HG02798 (cell line): ENCODE measurements around the gene HYAL2.
"Not testable (repeated sequence)": the region's sequence is repeated elsewhere in the genome, so short reads cannot be mapped to it uniquely, and the experiment has no call there.

ENCODE experiments used
- ATAC-seq: cut with Tn5 transposase; IDR thresholded peaks from one replicate; pipeline ENCODE4 v1.9.1; 2021; ENCODE audit warnings: mild to moderate bottlenecking; ENCODE audit not compliant: unreplicated experiment, poor library complexity

The HYAL2 gene

DNA sequence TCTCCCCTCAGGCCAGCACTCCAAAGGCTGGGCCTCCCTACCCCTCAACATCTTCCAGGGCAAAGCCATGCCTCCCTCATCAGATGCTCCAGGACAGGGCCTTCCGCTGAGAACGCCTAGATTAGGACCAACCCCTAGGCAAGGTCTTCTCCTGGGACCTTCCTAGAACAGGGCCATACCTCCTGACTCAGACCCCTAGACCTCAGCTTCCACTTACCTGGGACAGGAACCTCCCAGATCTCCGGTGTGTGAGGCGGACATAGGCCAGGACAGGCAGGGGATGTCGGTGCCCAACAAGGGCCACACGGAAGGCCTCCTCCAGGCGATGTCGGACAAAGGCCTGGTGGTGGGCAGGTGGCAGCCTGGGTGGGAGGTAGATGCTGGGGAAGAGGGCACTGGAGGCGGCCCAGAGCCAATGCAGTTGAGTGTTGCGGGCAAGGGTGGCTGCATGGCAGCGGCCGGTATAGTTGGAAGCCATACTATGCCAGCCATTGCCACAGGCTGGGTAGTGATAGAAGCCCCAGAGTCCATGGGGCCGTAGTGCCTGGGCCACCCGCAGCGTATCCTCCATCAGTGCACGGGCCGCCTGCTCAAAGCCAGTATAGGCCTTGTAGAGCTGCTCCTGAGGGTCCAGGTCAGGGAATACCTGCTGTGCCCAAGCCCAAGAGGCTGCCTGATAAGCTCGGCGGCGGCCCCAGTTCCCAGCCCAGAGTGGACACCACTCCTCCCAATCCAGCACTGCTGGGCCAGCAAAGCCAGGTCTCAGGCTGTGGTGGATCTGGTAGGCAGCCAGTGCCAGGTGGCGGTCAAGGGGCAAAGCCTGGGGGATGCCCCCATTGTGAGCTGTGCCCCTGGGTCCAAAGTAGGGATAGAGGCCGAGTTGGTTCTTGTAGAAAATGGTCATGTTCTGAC, 27.8 kb downstream of the HYAL2 start:
- ATAC-seq = no peak

DNA sequence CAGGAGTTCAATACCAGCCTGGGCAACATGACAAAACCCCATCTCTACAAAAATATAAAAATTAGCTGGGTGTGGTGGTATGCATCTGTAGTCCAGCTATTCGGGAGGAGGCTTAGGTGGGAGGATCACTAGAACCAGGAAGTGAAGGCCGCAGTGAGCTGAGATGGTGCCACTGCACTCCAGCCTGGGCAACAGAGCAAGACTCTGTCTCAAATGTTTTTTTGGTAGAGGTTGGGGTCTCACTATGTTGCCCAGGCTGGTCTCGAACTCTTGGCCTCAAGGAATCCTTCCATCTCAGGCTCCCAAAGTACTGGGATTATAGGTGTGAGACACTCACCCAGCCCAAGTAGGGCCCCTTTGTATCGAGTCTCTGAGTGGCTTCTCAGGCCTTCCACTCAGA, 28.5 kb downstream of the HYAL2 start:
- ATAC-seq = no peak

DNA sequence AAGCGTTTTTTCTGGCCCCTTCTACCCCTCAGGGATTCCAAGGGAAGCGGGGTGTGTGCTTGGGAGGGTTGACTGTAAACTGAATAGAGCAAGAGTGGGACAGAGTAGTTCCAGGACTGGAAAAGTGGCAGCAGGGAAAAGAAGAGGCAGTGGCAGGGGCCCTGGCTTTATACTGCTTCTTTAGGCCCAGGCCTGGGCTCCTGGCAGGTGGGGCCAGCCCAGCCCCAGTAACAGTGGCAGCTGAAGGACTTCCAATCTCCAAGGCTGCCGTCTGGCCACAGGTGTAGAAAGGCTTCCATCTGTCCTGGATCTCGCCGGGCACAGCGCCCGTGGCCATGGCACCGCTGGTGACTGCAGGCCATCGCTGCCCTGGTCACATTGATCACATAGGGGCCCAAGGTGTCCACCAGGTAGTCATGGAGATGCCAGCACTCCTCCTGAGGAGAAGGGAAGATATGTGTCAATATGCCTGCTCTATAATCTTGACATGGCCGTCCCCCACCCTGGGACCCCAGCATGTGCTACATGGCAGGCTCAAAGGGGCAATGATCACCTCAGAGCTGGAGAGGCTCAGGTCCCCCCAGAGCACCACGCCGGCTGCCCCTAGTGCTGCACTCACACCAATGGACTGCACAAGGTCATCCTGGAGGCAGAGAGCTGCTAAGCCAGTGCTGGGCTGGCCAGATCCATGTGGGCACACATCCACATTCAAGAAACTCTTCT, 29.3 kb downstream of the HYAL2 start:
- no peak for ATAC-seq

DNA sequence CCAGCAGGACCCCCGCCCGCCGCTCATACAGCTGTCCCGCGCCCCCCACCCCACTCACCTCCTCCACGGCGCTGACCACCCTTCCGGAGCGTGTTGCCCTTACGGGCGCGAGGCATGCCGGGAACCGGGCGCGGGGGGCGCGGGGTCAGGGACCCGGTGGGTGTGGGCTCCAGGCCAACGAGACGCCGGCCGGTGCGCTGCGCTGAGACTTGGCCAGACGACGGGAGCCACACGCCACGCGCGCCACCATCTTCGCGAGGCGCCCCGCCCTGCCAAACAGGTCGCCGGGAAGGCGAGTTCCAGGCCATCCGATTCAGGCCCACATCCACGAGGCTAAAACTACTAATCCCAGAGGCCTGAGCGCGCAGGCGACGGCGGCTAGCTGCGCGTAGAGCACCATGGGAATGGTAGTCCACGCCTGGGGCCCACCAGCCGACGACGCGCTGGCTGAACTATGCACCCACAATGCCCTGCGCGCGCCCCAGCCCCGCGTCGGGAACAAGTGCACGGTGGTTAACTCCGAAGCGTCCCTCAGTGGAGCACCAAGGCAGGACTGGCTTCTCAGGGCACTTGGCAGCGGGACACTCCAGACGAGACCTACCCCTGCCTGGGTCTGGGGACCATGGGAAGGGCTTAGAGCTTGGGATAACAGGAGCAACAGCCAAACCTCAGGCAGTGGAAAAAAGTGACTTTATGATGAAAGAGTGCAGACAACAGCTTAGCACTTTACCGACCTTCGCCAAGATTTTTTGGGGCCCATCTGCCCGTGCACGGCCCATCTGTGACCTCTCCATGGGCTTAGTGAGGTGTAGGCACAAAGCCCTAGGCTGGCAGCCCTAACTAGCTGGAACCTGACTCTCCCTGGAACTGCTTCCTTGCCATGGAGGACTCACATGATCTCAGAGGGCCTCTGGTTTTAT, 30.1 kb downstream of the HYAL2 start, which contains the start of gene IFRD2:
Gene IFRD2, minus strand, starts transcription at position 271 of the 920 bp plus-strand sequence. Its CDS starts 155 bp downstream, at position 116.
- peak; percentile 96 for ATAC-seq

DNA sequence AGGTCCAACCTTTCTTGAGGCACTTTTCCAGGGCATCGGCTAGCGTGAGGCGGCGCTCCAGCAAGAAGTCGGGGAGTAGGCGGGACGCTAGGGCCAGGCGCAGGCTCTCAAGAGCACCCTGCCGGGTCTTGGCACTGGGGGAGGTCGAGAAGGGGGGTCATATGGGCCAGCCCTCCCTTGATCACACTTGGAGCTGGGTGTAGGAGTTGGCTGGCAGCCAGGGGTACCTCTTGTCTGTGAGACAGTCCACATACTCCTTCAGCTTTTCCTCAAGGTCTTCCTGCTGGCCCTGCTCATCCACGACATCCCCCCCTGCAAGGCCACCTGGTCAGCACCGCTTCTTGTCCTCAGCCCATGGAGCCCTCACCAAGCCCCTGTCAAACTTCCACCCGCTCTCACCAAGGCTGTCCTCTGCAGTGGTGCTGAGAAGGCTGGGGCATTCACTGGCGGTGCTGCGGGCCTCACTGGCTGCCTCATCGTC, 32.3 kb downstream of the HYAL2 start:
- no peak for ATAC-seq

DNA sequence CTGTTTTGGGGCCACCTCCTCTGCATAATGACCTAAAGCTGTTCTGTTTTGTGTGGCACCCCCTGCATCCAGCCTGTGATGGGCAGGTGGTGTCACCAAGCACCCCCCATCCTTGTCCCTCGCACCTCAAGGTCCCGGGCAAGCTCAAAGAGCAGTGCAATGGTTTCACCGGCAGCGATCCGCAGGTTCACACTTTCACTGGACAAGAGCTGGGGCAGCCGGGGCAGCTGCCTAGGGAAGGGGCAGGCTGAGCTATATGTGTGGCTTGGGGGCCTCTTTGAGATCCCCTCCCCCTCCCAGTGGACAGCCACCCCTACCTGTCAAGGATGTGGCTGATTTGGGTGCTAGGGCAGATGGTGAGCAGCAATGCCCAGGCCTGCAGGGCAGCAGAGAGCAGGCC, 33.4 kb downstream of the HYAL2 start:
- no peak for ATAC-seq

DNA sequence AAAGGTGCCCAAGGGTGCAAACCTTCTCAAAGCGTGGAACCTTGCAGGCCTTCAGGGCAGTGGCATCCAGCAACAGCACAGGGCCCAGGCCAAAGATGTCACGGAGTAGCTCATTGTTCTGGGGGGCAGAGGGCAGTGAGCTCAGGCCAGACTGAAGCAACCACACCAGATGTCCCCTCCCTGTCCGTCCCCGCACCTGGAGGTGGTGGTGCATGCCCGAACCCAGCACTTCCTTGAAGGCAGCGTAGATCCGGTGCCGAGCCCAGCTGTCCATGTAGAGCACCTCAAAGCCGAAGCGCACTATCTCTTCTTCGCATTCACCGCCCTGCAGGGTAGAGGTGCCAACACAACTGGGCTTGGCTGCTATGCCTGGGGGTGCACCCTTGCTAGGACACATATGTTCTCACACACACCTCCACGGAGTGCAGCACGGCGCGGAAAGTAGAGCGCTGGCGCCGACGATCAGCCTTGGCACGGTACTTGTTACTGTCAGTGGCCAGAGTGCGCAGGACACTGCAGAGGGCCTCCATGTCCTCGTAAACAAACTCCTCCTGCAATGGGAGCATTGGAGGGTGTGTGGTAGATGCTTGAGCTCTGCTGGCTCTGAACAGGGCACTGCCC, 34.0 kb downstream of the HYAL2 start:
- ATAC-seq = no peak

DNA sequence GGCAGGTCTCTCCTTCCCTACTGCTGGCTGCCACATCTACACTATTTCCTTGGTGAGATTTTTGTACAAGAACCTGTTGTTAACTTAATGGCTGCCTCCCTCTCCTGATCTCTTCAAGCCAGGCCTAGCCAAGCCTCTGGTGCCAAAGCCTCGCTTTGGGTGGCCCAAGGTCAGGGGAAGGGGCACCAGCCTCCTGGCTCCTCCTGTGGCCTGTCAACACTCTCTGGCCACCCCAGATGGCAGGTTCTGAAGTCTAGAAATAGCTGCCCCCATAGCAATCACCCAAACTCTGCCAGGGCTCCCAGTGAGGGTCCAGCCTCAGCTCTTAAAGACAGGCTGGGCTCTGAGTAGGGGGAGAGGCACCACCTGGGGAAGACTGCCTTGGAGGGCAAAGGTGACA, 35.3 kb downstream of the HYAL2 start:
- no peak for ATAC-seq

DNA sequence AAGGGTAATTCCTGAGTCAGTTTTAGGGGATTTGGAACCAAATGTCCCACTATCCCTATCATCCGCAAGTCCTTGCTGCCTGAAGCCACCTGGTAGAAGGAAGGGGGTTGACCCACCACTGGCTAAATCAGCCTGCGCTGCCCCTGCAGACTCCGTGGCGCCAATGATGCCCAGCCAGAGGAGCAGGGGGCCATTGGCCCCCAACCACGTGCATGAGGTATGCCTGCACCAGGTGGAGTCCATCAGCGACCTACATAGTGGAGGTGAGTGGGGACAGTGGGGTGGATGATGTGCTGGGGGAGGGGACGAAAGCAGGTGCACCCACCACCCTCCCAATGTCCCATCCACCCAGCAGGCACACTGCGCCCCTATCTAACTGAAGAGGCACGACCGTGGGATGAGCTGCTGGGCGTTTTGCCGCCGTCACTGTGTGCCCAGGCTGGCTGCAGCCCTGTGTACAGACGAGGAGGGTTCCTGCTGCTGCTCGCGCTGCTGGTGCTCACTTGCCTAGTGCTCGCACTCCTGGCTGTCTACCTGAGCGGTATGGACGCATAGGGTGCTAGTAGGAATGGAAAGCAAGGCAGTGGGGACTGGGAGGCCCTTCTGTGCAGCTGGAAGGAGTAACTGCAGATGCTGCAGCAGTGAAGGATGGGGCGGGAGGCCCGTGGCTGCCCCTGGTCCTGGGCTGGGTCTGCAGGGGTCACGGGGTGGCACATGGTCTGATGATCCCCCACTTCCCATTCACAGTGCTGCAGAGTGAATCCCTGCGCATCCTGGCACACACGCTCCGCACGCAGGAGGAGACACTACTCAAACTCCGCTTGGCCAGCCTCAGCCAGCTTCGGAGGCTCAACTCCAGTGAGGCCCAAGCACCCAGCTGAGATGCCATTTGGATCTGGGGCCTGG, 36.0 kb downstream of the HYAL2 start:
- no peak for ATAC-seq

DNA sequence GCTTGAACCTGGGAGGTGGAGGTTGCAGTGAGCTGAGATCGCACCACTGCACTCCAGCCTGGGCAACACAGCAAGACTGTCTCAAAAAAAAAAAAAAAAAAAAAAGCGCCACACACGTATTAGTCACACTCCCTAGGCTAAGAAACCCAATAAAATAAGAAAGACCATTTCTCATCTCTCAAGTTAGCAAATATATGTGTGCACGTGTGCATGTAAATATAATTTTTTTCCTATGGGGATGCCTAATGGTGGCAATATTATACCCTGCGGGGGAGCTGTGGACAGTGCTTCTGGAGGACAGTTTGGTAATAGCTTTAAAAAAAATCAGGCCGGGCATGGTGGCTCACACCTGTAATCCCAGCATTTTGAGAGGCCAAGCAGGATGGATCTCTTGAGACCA, 38.4 kb downstream of the HYAL2 start:
- ATAC-seq = not testable (repeated sequence)

DNA sequence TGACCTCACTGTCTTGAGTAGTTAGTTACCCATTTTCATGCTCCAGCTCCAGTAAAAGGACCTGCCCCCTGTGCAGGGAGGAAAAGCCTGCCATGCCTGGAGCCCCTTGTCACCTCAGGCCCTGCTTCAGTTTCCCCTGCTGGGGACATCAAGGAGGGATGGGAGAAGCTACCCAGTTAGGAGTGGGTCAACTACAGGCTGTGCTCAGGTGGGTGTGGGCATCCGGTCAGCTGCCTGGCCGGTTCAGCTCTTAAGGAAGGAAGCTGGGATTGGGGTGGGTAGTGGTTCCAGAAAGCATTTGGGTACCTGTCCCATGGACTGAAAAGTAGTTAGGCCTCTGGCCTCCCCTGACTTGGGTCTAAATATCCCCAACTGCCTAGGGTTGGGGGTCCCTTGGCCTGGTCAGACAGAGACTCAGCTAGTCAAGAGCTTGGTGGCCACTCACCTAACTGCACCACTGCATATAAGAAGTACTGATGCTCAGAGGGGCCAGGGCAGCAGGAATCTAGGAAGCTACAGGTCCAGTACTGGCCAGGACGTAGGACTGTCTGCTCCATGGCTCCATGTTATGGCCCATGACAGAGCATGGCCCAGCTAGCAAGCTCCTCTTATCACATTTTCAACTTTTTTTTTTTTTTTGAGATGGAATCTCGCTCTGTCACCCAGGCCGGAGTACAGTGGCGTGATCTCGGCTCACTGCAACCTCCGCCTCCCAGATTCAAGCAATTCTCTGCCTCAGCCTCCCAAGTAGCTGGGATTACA, 43.1 kb downstream of the HYAL2 start:
- no peak for ATAC-seq

DNA sequence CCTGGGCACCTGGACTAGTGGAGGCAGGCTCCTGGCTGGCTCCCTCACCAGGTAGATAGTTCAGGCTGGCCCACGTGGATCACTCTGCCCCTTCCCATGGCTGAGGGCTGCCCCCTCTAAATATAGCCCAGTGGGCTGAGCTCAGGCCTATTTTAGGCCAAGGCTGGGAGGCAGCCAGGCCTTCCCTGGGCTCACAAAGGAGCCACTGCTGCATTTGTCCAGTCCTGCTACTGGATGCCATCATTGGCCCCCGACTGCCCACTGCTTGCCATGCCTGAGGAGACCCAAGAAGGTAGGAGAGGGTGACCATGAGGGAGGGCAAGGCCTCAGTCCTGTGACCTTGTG, 43.7 kb downstream of the HYAL2 start, which contains the start of gene LSMEM2:
Gene LSMEM2, plus strand, starts transcription at position 208 of the 345 bp plus-strand sequence. Its CDS starts 27 bp downstream, at position 235.
- no peak for ATAC-seq

DNA sequence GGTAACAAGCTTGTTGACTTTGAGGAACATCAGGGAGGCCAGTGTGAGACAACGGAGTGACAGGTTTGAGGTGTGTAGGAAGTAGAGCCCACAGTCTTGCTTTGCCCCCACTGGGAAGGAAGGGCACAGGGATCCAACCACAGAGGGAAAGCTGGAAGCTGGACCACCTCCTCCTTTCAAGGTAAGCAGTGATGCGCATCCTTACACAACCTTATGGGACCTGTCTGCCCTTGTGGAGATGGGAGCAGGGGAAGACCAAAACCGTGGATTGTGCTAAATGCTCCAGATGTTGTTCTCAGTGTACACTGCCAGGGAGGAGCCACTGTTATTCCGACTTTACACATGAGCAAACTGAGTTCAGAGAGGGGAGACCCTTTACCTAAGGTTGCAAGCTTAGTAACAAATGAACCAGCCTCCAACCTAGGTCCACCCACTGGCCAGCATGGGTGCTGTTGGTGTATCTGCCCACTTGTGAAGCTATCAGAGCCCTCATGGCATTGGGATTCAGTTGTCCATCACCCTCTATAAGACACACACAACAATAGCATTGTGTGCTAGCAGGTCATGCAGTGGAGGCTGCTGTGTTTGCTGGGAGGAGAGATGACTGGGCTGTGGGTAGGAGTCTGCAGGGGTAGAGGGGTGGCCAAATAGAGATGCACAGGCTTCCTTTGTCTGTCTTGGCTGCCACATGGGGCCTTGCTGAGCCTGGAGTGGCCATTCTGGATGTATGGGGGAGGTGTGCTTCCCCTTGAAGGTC, 44.2 kb downstream of the HYAL2 start:
- no peak for ATAC-seq

DNA sequence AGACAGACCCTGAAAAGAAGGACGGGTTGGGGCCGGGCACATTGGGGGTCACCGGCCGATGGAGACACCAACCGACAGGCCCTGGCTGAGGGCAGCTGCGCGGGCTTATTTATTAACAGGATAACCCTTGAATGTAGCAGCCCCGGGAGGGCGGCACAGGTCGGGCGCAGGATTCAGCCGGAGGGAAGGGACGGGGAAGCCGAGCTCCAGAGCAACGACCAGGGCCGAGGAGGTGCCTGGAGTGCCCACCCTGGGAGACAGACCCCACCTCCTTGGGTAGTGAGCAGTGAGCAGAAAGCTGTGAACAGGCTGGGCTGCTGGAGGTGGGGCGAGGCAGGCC, 45.8 kb downstream of the HYAL2 start:
- ATAC-seq = no peak

DNA sequence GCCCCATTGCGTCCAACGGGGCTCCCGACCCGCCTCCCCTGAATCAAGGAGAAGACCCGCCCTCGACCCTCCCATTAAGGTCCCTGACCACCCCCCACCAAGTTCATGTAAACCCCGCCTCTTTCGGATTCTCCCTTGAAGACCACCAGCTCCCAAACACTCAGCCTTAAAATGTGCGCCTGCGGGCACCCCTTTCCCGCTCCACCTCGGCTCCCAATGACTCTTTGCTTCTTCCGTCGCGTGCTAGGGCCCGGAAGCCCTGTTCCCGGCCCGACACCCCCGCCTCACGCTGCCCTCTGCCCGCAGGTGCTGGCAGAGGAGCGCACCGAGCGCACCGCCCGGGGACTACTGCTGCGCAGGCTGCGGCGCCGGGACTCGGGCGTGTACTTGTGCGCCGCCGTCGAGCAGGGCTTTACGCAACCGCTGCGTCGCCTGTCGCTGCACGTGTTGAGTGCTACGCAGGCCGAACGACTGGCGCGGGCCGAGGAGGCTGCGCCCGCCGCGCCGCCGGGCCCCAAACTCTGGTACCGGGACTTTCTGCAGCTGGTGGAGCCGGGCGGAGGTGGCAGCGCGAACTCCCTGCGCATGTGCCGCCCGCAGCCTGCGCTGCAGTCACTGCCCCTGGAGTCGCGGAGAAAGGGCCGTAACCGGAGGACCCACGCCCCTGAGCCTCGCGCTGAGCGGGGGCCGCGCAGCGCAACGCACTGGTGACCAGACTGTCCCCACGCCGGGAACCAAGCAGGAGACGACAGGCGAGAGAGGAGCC, 46.4 kb downstream of the HYAL2 start:
- no peak for ATAC-seq

DNA sequence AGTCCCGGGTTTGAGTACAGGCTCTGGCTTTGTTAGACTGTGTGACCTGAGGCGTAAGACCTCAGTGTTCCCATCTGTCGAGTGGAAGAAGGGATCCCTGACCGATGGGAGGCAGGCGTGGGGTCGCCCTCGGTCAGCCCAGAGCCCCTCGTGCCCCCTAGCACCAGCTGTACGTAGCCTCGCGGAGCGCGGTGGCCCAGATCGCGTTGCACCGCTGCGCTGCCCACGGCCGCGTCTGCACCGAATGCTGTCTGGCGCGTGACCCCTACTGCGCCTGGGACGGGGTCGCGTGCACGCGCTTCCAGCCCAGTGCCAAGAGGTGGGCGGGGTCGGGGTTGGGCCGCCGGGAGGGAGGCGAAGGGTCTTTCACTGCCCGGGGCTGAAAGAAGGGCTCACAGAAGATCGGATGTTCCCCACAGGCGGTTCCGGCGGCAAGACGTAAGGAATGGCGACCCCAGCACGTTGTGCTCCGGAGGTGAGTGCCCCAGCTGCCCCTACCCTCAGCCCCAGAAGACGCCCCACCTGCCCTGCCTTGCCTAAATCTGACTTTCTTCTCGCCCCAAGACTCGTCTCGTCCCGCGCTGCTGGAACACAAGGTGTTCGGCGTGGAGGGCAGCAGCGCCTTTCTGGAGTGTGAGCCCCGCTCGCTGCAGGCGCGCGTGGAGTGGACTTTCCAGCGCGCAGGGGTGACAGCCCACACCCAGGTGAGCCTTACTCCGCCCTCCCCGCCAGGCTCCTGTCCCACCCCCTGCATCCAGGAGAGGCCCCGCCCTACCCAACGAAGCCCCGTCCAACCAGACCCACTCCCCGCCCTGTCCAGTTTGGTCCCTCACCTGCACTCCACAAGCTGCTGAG, 47.2 kb downstream of the HYAL2 start:
- no peak for ATAC-seq
